GM12891 (cell line): Measurements from ENCODE around the gene ENHO.
A peak's percentile ranks its signal among the peaks of the same experiment; 100 is the strongest.

Source experiments
- DNase-seq: peaks from one replicate; pipeline ENCODE4 v3.0.0; 2011; ENCODE audit warnings: low spot score; ENCODE audit not compliant: insufficient read length
- FAIRE-seq: peaks from 2 replicates; lab custom pipeline; 2011; peaks lifted over from hg19 to GRCh38; lab: Jason Lieb, UNC
- PAX5 ChIP-seq: IDR thresholded peaks from 2 replicates; pipeline ENCODE4 v1.6.1; 2011; ENCODE audit warnings: low read length, moderate library complexity, mild to moderate bottlenecking; ENCODE audit not compliant: insufficient read depth, severe bottlenecking
- POLR2A ChIP-seq: IDR thresholded peaks from 2 replicates; pipeline ENCODE4 v1.6.1; 2011; ENCODE audit warnings: low read depth, low read length, control low read depth
- POLR2AphosphoS5 ChIP-seq: IDR thresholded peaks from 2 replicates; pipeline ENCODE4 v1.6.1; 2011; ENCODE audit warnings: low read depth, low read length, control low read depth
- POU2F2 ChIP-seq: IDR thresholded peaks from 2 replicates; pipeline ENCODE4 v1.6.1; 2011; ENCODE audit warnings: low read depth, mild to moderate bottlenecking, control low read depth, low read length, moderate library complexity
- SPI1 ChIP-seq: IDR thresholded peaks from 2 replicates; pipeline ENCODE4 v1.6.1; 2011; ENCODE audit warnings: low read depth, low read length, control low read depth
- TAF1 ChIP-seq: IDR thresholded peaks from 2 replicates; pipeline ENCODE4 v1.6.1; 2011; ENCODE audit warnings: low read depth, low read length, control low read depth

ENHO gene

DNA sequence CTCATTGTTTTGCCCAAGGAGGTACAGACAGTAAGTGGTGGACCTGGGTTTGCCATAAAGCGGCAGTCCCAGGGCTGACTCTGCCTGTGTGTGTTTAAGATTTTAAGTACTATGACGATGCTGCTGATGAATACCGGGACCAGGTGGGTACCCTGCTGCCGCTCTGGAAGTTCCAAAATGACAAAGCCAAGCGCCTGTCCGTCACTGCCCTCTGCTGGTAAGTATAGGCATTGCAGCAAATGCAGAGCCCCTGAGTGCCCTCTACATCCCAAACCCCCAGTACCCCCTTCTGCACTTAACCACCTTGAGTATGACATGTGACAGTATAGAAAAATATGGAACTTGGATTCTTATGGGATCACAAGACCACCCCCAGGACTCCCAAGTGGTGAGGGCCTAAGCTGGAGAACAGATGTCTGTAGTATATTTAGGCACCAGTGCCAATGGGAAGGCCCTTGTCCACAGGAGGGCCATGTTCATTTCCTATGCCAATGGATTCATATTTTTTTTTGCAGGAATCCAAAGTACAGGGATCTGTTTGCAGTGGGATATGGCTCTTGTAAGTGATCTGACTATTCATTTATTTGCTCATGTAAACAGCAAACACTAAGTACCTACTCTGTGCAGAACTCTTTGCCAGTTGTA is 22.0 kb downstream of the ENHO start:
- DNase-seq (peak; percentile 44), FAIRE-seq (peak; percentile 78)
- TF ChIP-seq POU2F2 (0 out of 2 replicates have a peak, but pooled peaks have one; percentile 18), POLR2AphosphoS5 (no peak), TAF1 (no peak)

DNA sequence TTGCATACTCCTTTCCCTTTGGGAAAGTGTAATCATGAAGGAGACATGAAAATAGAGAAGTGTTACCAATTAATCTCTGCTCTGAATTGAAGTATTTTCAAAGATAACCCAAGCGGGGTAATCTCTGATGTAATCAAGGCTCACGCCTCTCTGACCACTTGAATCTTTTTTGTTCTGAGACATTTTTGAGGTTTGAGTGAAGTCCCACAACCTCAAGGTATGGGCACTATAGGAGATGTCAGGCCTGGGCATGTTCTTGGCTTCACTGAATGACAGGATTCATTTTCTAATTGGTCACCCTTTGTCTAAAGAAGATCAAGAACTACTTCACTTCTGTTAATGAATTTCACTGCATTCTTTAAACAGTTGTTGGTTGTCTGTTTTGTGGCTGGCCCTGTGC is 23.7 kb downstream of the ENHO start:
- DNase-seq = no peak
- FAIRE-seq = no peak
- TF ChIP-seq POLR2A (no peak), POU2F2 (no peak), SPI1 (no peak), PAX5 (no peak), TAF1 (no peak), POLR2AphosphoS5 (no peak)

DNA sequence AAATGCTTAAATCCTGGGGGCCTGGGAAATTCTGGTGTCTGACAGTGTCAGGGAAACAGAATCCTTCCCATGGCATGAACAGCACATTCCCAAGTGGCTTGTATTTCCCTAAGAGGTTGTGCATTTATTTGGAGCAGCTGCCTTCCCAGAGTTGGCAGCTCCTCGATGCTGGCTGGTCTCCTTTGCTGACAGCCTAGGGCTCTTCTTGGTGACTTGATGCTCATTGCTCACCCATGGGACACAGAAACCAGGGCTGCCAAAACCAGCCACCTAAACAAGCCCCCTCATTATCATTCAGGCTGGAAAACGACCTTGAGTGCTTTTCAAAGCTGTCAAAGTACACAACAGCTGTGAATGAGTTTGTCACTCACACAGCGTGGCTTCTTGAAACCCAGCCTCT is 24.2 kb downstream of the ENHO start:
- DNase-seq = no peak
- TF ChIP-seq TAF1 (no peak), POU2F2 (no peak), SPI1 (no peak), POLR2A (no peak)
- FAIRE-seq = no peak

DNA sequence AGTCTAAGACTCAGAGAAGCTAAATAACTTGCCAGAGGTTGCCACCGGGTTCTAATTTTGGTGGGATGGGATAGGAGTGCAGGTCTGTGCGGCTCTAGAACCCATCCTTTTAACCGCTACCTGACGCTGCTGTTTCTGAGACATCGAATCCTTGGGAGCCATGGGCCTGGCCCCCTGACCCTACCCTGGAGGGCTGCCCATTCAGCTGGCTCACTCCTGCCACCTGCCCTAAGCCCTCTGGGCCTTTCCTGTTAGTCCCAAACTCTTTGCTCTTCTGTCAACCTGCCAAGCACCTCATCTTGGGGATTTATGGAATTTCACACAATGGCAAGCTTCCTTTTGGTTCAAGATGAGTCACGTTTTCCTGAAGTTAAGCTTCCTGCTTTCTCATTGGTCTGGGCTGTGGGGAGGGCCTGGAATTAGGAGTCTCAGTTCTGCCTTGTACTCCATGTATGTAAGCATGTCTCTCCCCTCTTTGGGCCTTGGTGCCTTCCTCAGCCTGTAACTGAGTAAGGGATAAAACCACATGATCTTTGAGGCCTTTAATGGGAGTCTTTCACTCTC is 26.6 kb downstream of the ENHO start:
- TF ChIP-seq POU2F2 = no peak
- no peak for TF ChIP-seq TAF1
- no peak for TF ChIP-seq PAX5
- TF ChIP-seq SPI1 = no peak
- no peak for TF ChIP-seq POLR2A
- TF ChIP-seq POLR2AphosphoS5 = no peak
- no peak for DNase-seq
- no peak for FAIRE-seq

DNA sequence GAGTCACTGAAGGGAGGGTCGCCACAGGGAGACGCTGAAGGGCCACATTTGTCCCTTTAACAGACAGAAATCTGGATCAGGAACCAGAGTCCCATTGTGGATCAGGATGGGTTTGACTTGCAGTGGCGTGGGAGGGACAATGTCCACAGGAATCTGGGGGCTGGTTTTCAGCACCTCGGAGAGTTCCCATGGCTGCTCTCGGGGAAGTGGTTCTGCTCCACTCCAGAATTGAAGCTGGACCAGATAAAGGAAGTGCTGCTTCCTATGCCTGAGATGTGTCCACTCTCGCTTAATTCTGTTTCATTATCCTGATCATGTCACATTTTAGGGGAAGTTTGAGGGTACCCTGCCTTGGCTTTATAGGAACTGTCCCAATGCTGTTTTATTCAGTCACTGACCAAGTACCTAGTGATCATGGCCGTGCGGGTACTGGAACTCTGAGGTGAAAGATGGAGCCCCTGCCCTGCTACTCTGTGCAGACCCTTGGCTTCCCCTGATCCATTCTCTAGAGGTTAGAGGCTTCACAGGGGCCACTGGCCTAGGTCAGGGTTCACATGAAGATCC is 28.7 kb downstream of the ENHO start:
- TF ChIP-seq SPI1 = no peak
- no peak for TF ChIP-seq POLR2A
- TF ChIP-seq POLR2AphosphoS5 = no peak
- no peak for TF ChIP-seq TAF1
- no peak for TF ChIP-seq POU2F2
- TF ChIP-seq PAX5 = no peak
- DNase-seq = no peak
- FAIRE-seq = no peak

DNA sequence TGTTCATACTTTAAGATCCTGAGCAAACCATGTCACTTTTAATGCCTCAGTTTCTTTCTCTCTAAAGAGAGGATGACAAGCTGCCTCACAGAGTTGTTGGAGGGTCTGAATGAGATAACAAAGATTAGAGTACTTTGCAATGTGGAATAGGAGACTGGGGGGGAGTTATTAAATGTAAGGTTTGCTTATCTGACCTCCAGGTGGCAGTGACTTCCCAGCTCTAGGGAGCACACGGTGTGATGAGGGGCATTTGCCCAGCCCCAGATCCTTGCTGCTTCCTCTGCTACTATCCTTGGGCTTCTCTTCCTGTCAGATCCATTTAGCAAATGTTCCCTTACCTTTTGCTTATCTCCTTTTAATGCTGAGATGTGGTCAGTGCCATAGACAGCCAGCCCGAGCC is 30.7 kb downstream of the ENHO start:
- no peak for DNase-seq
- TF ChIP-seq SPI1 (no peak), POU2F2 (no peak), PAX5 (no peak), TAF1 (no peak), POLR2A (no peak), POLR2AphosphoS5 (no peak)
- FAIRE-seq = no peak

DNA sequence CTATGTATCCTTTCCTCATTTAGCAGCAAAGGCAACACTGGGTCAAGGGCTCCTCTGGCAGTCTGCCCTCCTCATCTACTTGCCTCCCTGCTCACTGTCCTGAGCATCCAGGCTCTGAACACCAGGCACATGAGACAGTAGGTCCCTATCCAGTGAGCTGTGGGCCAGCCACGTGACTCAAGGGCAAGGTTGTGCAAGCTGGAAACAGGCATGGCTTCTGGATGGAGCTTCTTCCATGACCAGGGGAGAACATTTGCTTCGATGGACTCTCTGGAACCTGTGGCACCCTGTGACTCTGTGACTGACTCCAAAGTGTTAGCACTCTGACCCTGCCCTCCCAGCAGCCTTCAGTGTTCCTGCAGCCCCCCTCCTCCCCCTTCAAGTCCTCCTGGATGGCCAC is 31.2 kb downstream of the ENHO start:
- FAIRE-seq (no peak), DNase-seq (no peak)
- TF ChIP-seq TAF1 = no peak
- no peak for TF ChIP-seq SPI1
- TF ChIP-seq POLR2AphosphoS5 = no peak
- no peak for TF ChIP-seq POU2F2
- TF ChIP-seq POLR2A = no peak
- no peak for TF ChIP-seq PAX5

DNA sequence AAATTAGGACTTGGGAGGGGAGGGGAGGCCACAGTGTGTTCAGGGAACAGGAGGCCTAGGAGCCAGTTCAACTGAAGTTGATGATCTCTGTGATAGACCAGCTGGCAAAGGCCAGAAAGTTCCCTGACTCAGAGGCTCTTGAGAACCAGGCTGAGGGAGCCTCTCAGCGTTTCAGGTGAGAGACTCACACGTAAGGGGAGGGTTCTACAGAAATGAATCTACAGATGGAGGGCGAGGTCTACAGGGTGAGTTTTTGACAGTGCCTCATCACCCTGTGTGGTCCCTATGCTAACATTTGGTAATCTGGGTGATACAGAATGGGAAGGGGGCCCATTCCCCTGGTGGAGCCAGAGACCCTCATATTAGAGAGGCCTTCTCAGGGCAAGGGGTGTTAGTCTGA is 32.0 kb downstream of the ENHO start:
- no peak for DNase-seq
- FAIRE-seq = no peak
- TF ChIP-seq POLR2AphosphoS5 = no peak
- TF ChIP-seq SPI1 = no peak
- no peak for TF ChIP-seq POLR2A
- no peak for TF ChIP-seq POU2F2
- TF ChIP-seq PAX5 = no peak
- no peak for TF ChIP-seq TAF1

DNA sequence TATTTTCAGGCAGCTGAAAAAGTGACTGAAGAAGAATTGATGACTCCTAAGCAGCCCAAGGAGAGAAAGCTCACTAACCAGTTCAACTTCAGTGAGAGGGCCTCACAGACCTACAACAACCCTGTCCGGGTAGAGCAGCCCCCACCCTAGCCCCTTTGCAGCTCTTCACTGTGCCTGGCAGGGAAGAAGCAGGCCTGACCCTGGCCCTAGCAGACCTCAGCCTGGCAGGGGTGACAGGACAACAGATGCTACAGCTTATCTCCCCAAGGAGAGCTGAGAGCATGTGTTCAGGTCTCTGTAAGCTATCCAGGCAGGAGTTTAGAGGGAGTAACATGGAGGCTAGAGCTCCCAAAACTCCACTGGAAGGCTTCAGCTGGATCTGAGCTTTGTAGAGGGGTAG is 32.4 kb downstream of the ENHO start:
- TF ChIP-seq TAF1 (no peak), POU2F2 (no peak), PAX5 (no peak), POLR2A (no peak), SPI1 (no peak), POLR2AphosphoS5 (no peak)
- DNase-seq (no peak), FAIRE-seq (no peak)
